Activated T-helper 9 cell treated with anti-CD3 and anti-CD28 coated beads, Interleukin-2, amount 50 U/mL, for 16 hours (primary cell): Measurements from ENCODE around the gene KCNE2.
"Not testable (repeated sequence)": the region's sequence is repeated elsewhere in the genome, so short reads cannot be mapped to it uniquely, and the experiment has no call there.

ENCODE experiments used
- DNase-seq: peaks from one replicate; pipeline ENCODE4 v3.0.0-alpha.2; 2020; ENCODE audit warnings: low read depth

Gene KCNE2

DNA sequence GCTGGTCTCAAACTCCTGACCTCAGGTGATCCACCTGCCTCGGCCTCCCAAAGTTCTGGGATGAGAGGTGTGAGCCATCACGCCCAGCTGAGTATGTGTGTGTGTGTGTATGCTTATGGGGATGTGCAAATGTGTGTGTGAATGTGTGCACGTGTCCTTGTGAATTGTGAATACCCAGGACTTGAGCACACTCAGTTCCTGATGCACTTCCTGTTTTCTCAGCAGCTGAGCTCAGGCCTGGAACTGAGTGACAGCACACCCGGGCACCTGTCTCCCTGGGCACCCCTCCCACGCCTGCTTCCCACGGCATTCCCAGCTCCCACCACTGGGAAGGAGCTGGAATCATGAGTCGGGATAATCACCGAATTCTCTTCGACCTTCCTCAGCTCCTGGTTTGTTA lies 43.5 kb downstream of the KCNE2 start:
- DNase-seq = not testable (repeated sequence)

DNA sequence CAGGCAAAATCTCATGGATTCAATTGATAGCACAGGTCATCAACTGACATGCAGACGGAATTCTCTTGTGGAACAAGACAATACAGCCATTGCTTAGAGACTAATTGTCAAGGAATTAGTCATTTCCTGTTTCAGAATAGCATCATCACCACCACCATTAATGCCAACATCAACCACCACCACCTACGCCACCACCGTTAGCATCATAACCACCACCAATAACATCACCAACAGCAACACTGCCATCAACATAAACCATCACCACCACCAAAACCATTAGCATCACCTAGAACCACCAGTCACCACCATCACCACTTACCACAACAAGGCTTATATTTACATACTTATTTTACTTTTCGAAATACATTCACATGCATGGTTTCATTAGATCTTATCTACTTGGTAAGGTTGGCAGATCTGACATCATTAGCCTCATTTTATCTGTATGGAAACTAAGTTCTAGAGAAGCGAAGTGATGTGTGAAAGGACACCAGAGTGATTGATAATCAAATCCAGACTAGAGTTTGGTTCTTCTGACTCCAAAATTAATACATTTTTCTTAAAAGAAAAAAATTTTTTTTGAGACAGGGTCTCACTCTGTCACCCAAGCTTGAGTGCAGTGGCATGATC lies 53.8 kb downstream of the KCNE2 start:
- DNase-seq = not testable (repeated sequence)
